ENCODE measurements around the gene CCDC8. TPM values are rescaled to one million over a fixed set of nuclear protein-coding genes. Genes with fewer than 3 reads are reported as not detected.

Gene CCDC8
- total RNA-seq, 2 experiments from 2014 or later = not detected

Other genes starting within 250 kb of the CCDC8 start
- gene IGFL1, start 183.8 kb downstream of the CCDC8 start, total RNA-seq = not detected
- not detected for gene HIF3A, start 116.5 kb downstream of the CCDC8 start, total RNA-seq
- 10 to 100 TPM; 76.9 to 82.5 TPM for gene PPP5C, start 66.5 kb downstream of the CCDC8 start, total RNA-seq
- not detected for gene PNMA8C, start 15.4 kb upstream of the CCDC8 start, total RNA-seq
- under 1 TPM; 0.17 to 0.44 TPM for gene PNMA8A, start 58.0 kb upstream of the CCDC8 start, total RNA-seq
- gene PNMA8B, start 82.3 kb upstream of the CCDC8 start, total RNA-seq = under 1 TPM; 0.05 to 0.07 TPM
- 100 to 1,000 TPM; 410 to 425 TPM for gene CALM3, start 187.8 kb upstream of the CCDC8 start, total RNA-seq
- 10 to 100 TPM; 22.6 to 24.6 TPM for gene PTGIR, start 211.5 kb upstream of the CCDC8 start, total RNA-seq
- 1 to 10 TPM; 9.5 TPM for gene GNG8, start 222.6 kb upstream of the CCDC8 start, total RNA-seq
- gene DACT3, start 247.6 kb upstream of the CCDC8 start, total RNA-seq = 1 to 10 TPM; 2.8 to 3.0 TPM

All from activated CD4-positive, alpha-beta memory T cell treated with anti-CD3 and anti-CD28 coated beads for 36 hours (primary cell).